ENCODE data around the gene NUP98.
"Not testable (repeated sequence)": the region's sequence is repeated elsewhere in the genome, so short reads cannot be mapped to it uniquely, and the experiment has no call there.

The NUP98 gene

DNA sequence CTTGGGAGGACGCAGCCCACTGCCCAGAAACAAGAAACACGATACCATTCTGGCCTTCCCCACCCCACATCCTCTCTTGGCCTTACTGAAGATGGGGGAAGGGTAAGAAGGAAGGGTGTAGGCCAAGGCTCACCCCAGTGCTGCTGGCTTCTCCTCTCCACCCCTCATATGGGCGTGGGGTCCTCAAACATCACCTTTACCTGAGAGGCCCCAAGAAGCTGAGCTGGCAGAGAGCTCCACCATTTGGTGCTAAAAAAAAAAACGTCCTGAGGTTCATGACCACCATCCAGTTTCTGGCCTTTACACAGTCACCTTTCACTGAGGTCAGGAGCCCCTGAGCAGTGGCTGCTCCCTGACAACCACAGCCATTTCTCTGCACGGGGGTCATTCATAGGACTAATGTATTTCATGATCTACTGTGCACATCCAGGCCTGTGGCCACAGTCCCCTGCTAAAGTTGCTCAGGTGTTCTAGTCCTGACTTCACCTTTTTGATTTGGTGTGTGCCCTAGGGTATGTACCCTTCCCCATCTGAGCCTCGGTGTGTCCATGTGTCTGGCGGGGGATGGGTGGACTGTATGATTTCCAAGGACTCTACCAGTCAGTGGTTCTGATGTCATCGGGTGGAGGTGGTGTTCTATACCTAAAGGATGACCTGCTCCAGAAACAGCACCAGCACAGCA, 28.3 kb upstream of the NUP98 start:
- DNase-seq: no peak

DNA sequence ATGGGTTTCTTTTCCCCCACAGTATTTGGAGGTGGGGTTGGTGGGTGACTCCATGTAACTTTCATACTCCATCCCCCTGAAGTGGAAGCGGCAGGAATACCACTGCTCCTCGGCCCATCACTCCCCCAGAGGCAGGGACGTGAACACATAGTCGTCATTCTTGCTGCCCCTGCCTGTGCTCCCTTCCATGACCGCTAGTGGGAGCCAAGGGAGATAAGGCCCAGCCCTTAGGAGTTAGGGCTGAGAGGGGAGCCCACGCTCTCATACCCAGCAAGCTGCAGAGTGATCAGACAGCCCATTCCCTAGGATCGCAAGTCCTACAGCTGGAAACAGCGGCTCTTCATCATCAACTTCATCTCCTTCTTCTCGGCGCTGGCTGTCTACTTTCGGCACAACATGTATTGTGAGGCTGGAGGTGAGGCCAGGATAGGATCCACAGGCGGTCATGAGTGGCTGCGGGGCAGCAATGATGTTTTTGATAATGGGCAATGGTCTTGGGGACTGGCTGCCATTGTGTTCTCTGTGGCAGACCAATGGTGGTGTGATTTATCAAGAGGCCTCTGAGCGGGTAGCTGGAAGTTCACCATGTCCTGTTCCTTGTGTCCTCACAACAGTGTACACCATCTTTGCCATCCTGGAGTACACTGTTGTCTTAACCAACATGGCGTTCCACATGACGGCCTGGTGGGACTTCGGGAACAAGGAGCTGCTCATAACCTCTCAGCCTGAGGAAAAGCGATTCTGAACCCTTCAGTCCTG, 27.5 kb upstream of the NUP98 start:
- DNase-seq: peak; percentile 44

DNA sequence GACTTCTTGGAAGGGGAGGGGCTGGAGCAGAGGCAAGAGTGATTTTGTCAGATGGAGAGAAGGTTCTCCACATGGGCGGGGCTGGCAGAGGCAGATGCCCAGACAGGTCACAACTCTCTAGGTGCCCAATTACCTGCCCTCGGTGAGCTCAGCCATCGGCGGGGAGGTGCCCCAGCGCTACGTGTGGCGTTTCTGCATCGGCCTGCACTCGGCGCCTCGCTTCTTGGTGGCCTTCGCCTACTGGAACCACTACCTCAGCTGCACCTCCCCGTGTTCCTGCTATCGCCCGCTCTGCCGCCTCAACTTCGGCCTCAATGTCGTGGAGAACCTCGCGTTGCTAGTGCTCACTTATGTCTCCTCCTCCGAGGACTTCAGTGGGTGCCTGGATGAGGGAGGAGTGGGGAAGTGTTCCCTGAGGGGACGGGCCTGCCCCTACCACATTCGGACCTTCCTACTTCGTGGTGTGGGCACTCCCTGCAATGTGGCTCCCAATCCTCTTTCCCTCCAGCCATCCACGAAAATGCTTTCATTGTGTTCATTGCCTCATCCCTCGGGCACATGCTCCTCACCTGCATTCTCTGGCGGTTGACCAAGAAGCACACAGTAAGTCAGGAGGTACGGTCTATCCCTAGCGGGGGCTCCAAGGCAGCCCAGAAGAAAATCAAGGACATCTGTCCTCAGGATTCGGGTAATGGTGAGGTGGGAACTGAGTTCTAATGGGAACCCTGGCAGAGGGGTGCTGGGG, 26.6 kb upstream of the NUP98 start:
- DNase-seq: no peak

DNA sequence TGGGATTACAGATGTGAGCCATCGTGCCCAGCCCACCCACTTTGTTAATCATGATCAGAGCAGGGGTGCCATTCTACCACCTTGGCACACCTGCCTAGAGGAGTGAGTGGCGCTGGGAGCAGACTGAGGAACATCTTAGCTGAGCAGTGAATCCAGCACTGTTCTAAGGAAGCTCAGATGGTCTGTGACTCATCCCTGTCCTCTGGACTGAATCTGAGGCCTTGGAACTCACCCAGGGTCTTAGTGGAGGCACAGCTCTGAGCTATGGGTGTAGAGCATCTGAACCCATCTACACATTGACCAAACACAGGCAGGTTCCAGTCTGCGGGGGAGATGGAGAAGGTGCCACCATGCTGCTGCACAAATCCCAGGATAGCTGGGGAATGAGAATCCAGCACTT, 25.9 kb upstream of the NUP98 start:
- DNase-seq: peak; percentile 74

DNA sequence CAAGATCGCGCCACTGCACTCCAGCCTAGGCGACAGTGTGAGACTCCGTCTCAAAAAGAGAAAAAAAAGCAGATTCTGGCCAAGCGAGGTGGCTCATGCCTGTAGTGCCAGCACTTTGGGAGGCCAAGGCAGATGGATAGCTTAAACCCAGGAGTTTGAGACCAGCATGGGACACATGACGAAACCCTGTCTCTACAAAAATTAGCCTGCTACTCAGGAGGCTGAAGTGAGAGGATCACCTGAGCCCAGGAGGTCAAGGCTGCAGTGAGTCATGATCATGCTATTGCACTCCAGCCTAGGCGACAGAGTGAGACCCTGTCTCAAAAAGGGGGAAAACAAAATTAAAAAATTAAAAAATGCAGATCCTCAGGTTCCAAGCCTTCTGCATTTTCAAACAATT, 25.0 kb upstream of the NUP98 start:
- no peak for DNase-seq

DNA sequence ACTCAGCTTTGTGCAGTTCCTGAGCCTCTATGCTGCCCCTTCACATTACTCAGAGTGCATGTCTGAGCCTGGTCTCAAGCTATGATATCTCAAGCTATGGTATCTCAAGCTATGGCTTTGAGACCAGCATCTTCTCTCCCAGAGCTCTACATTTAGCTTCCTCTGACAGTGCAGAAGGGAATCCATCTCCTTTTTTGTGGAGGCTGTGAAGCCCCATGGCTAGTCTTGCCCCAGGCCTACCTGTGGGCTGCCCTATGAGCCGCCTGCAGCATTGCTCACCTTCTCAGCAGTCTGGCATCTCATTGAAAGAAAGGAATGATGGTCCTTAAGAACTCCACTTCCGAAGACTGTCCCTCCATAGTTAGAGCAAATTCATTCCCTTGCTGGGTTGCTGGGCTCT, 23.6 kb upstream of the NUP98 start:
- no peak for DNase-seq

DNA sequence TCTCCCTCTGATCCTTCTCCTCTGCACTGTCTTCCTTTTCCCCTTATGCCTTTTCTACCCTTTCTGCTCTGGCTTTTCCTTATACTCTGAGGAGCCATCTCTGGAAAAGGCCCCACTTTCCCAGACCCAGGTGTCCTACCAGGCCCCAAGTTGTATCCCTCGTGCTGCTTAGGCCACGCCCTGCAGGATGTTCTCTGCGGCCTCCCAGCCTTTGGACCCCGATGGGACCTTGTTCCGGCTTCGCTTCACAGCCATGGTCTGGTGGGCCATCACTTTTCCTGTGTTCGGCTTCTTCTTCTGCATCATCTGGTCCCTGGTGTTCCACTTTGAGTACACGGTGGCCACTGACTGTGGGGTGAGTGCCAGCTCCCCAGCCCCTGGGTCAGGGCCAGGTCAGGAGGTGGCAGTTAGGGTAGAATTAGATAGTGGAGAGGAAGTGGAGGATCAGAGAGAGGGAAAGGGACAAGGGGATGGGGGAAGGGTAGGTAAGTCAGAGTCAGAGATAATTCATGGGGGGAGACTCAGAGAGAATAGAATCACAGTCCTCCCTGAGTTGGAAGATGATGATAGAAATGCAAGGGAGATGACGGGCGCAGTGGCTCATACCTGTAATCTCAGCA, 19.9 kb upstream of the NUP98 start:
- DNase-seq: no peak

DNA sequence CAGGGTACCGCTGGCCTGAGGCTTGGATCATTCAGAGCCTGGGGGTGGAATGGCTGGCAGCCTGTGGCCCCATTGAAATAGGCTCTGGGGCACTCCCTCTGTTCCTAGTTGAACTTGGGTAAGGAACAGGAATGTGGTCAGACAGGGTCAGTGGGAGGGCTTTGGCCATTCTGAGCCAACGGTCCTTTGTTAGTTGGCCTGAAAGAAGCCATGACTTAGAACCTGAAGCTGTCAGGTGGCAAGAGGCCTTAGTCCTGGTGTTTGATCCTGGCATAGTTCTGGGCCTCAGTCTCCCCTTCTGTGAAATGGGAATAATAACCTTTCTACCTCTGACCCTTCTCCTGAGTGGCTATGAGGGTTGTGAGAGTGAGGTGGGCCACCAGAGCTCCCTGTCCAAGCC, 19.3 kb upstream of the NUP98 start:
- no peak for DNase-seq

DNA sequence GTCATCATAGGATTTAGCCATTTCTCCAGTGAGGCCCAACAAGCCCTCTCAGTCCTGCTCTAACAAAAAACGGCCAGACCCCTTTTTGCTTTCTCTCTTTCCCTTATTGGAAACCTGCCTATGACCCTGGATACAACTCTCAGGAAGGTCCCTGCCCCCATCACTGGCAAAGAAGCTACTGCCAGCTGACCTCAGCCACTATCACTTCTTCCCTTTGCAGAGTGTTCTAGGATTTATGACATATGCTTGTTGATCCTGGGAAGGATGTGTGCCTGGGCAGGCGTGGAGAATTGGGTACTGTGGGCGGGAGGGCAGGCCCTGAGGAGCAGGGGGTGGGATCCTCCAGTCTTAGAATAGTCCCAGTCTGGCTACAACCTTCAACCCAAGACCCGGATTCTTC, 18.5 kb upstream of the NUP98 start:
- DNase-seq: no peak

DNA sequence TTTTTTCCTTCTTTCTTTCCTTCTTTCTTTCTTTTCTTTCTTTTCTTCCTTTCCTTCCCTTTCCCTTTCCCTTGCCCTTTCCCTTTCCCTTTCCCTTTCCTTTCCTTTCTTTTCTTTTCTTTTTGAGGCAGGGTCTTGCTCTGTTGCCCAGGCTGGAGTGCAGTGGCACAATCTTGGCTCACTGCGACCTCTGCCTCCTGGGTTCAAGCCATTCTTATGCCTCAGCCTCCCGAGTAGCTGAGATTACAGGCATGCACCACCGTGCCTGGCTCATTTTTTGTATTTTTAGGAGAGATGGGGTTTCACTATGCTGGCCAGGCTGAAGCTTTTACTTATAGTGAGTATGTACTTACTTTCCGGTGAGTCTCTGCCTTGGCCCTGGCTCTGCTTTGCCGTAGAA, 17.5 kb upstream of the NUP98 start:
- DNase-seq: not testable (repeated sequence)

DNA sequence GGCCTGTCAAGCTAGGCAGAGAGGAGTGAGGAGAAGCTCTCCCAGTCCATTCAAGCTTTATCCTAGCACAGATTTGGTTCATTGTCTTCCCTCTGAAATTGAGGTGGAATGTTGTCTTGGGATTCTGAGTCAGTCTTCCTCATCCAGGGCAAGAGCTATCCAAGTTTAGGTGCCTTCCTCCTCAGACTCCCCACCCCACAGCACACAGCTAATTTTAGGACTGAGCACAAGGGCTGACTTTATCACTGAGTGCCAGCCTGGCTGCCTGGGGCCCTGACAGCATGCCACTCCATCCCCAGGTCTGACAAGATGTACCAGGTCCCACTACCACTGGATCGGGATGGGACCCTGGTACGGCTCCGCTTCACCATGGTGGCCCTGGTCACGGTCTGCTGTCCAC, 13.6 kb upstream of the NUP98 start:
- no peak for DNase-seq

DNA sequence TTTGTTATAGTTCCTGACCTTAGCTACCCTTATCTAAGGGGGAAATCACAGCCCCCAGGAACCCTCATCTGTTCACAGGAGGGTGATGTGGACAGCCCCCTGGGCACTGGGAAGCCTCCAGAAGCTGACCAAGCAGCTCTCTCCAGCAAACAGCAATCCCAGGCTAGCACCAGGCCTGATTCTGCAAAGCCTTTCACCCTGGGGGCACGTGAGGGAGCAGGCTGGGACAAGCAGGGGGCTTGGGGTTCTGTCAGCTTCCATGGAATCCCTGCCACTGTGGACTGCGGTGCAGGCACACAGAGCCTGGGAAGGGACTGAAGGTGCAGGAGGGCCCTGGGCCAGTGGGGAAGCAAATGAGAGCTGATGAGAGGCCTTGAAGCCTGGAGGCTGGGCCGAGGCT, 13.1 kb upstream of the NUP98 start:
- no peak for DNase-seq

DNA sequence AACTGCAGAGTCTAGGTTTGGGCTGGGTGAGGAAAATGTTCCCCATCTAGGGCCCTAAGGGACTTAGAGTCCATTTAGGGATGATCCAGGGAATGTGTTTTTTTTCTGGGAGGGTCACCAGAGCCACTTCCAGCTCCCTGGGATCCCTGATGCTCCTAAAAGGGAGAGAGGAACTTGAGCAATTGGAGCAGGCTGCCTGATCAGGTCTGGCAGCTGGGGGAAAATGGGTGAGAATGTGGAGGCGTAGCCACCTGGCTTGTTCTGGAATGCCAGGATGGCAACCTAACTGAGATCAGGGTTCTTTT, 12.2 kb upstream of the NUP98 start:
- DNase-seq: no peak

DNA sequence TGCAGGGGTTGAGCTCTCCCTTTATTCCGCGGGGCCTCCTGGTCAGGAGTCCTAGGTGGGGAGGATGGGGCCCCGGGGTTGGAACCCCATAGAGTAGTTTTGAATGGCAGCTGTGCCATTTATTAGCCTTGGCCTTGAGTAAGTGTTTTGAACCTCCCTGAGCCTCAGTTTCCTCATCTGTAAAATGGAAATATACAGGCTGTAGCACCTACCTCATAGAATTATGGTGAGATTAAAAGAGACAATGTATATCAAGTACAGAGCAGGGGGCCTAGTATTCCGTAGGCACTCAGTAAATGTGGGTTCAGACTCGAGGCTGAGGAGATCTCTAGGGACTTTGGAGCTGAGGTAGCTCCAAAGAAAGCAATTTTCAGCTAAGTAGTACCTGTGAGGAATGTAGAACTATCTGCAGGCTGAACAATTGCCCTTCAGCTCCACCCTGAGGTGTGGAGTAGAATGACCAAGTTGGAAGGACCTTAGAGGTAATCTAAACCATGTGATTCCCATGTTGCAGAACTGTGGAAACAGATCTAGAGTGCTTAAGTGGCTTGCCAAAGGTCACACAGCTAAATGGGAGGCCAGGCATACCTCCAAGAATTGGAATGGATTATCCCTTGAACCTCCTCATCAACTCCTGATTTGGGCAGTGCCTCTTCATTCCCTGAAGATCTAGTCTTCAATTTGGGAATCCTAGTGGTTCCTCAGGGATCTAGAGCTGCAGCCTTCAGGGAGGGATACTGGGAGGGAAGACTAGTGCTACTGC, 11.7 kb upstream of the NUP98 start:
- peak; percentile 39 for DNase-seq

DNA sequence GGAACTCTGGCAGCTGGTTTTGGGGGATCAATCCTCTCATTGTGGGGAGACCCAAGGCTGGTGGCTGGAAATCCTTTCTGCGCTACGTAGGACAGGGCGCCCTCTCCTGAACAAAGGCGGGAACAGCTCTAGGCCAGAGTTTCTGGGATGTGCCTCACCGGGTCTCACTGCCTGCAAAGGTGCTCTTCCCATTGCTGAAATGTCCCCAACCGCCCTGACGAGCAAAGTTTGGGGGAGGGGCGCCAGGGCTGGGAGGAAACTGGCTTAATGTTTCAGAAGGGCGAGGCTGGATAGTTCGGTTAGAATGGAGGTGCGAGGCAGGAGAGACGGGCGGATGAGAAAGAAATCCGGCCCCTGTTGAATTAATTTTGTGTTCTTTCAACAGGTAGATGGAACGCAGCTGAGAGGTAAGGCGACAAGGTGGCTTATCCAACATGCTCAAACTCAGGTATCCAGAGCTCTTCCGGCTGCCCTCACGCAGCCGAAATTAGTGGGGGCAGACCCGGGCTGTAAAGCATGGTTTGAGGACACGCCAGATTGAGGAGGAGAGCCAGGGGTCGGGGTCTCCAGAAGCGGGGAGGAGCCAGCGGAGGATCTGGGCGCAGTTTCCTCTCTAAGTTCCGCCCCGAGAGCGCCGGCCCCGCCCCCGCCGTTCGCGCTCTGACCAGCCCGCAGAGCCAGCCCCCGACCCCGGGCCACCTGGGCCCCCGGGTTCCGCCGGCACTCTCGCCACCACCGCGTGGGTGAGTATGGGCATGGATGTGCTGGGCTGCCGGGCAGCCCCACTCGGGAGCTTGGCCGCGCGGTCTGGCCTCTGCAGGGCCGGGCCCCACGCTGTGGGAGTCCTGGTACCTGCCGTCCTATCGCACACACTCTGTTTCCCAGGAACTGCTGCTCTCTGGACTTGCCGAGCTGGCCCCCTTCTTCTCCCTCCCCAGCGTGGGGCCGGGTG, 10.8 kb upstream of the NUP98 start, which contains the start of gene PGAP2:
PGAP2 (plus strand) TSS at position 652 of the 952 bp plus-strand sequence. CDS start 2,700 bp downstream, outside the sequence.
- DNase-seq: peak; percentile 38

DNA sequence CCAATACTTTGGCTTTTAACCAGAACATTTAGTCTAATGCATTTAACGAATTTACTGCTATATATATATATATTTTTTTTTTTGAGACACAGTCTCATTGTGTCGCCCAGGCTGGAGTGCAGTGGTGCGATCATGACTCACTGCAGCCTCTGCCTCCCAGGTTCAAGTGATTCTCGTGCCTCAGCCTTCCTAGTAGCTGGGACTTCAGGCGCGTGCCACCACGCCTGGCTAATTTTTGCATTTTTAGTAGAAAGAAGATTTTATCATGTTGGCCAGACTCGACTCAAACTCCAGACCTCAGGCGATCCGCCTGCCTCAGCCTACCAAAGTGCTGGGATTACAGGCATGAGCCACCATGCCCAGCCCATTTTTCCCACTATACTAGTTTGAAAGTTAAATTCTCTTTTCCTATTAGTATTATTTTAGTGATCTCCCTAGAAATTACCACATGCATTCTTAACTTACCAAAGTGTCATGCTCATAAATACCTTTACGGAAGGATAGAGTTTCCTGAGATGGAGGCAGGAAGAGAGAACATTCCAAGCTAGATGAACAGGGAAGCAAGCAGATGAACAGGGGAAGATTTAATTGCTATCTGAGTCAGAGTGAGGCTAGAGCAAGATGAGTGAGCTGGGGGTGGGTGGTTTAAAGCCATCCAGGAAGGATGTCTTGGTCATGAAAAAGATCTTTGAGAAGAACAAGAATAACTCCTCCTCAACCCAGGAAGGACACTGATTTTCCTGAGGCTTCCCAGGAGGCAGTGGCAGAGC, 6.6 kb upstream of the NUP98 start:
- peak; percentile 78 for DNase-seq

DNA sequence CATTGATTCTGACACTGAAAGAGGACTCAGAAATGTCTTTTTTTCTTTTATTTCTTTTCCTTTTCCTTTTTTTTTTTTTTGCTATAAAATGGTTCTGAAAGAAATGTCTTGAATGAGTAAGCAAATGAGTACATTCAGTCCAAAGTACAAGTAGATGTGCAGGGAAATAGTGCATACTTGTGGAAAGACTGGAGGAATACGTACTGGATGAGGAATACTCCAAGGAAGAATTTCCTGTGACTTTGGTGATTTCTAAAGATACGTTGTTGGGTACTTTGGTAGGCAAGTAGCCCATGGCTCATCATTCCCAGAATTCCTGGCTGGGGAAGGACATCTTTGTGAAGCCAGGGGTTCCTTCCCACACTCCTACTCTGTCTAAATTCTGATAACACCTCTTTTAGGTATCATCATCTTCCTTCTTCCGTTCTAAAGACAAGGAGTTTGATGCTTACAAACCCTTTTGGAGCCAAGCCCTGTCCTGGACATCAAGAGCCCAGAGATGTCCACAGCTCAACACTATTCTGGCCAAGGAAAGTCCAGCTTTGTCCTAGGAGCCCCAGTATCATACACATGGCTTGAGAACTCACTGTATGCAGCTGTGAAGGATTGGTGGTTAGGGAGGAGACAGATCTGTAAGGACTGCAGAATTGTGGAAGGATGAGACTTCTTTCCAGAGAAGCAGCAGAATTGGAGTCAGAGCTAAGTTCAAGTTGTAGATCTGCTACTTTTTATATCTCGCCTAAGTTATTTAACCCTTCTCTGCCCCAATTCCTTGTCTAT, 4.8 kb upstream of the NUP98 start:
- DNase-seq: peak; percentile 54

DNA sequence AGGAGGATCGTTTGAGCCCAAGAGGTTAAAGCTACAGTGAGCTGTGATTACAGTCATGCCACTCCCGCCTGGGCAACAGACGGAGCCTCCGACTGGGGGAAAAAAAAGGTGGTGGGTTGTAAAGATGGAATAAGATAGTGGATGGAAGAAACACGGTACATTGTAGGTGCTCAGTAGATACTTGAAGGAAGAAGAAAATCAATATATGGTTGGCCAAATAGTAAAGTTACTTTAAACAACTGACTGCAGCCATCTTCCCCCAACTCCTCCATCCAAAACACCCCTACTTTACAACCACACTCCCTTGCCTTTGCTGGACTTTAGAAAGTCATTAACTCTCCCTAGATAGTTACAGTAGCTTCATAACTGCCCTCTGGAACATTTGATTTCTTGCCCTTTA, 2.5 kb upstream of the NUP98 start:
- DNase-seq: no peak

DNA sequence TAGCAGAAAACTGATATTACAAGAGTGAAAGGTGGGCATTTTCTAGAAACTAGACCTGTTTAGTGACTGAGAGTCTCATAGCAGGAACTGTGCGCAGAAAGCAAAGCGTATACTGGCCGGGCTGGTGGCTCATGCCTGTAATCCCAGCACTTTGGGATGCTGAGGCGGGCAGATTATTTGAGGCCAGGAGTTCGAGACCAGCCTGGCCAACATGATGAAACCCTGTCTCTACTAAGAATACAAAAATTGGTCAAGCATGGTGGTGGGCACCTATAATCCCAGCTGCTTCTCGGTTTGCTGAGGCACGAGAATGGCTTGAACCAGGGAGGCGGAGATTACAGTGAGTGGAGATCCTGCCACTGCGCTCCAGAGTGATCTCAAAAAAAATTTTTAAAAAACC, 1.8 kb upstream of the NUP98 start:
- no peak for DNase-seq
